IPS DF 4.7 (cell line): ENCODE data around the gene CCDC57.
"Not testable (repeated sequence)": the region's sequence is repeated elsewhere in the genome, so short reads cannot be mapped to it uniquely, and the experiment has no call there.

ENCODE experiments used
- DNase-seq: peaks from one replicate; pipeline ENCODE4 v3.0.0-alpha.2; 2013; ENCODE audit warnings: low spot score; ENCODE audit errors: extremely low read depth

Gene CCDC57

DNA sequence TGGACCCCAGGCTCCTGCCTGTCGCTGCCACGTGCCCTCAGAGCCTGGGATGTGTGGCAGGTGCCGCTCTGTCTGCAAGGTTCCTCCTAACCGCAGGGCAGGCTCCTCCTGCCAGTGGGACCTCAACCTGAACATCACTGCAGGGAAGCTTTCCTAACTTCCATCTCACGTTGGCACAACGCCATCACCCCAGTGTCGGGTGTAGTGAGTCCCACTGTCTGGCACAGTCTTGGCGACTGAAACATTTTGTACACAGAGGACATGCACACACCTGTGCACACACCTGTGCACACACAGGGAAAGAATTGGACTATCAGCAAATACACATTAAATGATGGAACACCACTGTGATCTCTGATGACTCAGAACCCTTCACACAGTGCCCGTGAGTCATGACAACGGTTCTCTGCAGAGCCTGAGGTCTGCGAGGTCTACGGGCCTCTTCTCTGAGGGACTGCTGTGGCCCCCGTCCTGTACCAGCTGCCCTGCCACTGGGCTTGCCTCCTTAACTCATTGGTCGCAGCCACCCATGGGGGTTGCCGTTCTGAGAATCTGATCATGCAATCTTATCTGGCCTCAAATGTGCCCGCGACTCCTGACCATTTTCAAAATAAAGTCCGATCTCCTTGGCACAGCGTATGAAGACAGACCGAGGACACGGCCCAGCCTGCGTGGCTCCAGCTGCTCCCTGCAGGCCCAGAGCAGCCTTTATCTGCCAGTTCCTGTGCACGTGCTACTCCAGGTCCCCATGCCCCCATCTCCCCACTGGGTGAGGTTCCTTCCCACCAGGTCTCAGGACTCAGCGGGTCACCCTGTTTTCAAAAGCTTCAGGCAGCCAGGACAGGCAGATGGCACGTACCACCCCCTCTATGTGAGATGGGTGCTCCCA, 7.6 kb downstream of the CCDC57 start:
- DNase-seq = no peak

DNA sequence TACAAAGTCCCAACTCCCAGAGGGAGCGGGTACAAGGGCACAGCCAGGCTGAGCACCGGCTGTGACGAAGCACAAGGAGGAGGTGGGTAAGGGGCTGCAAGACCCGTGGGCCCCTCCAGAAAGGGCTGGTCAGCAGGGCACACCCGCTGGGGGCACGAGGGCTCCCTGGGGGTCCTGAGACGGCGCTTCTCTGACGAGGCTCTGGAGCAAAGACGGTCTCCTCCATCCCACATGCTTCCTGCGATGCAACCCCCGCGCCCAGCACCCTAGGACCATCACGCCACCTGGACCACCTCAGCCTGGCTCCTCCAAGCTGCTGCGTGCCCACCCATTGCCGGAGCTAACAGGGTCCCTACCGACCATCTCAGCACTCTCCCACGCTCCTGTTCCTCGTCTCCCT, 8.7 kb downstream of the CCDC57 start:
- no peak for DNase-seq

DNA sequence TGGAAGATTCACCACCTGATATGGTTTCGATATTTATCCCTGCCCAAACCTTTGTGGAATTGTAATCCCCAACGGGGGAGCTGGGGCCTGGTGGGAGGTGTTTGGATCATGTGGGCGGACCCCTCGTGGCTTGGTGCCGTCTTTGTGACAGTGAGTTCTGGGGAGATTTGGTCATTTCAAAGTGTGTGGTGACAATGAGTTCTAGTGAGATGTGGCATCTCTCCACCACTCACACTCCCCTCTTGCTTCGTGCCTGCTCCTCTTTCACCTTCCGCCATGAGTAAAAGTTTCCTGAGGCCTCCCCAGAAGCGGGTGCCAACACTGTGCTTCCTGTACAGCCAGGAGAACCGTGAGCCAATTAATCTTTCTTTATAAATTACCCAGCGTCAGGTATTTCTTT, 9.7 kb downstream of the CCDC57 start:
- no peak for DNase-seq

DNA sequence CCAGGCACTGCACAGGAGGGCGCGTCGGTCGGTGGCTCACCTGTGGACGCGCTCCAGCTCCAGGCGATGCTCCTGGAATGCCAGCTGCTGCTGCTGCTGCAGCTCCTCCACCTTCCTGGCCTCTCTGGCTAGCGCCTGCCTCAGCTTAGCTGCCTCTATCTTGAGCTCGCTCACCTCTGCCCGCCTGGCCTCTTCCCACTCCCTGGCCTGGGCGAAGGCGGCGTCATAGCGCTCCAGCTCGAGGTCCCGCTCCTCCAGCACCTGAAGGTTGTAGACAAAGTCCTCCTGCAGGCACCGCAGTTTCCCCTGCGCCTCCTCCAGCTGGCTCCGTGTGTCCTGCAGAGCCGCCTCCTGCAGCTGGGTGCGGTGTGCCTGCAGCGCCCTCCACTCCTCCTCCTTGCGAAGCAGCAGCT, 11.1 kb downstream of the CCDC57 start:
- DNase-seq = no peak

DNA sequence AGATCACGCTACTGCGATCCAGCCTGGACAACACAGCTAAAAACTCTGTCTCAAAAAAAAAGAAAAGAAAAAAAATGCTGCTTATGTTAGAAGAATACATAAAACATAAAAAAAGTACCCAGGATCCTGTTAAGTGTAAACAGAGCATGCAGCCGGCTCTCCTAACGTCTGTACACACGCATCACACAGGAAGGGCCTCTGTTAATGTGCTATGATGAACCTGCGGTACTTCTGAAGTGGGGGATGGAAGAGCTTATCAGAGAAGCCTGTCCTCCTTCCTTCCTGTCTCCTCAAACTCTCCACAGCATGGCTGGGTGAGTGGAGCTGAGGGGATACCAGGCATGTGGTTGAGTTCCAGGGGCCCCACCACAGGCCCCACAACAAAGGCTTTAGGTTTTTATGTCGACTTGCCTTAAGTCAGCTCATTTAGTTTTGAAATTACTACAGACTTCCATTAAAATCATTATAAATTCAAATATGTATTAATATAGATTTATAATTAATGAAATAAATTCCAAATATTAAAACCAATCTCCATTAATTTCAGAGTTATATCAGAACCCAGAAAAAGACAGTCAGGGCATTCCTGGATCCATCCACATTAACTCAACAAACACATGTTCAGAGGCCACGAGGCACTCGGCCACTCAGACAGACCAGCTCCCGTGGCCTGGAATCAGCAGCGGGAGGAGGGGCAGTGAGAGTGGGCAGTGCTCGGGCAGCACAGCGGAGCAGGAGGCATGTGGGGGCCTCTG, 11.7 kb downstream of the CCDC57 start:
- no peak for DNase-seq

DNA sequence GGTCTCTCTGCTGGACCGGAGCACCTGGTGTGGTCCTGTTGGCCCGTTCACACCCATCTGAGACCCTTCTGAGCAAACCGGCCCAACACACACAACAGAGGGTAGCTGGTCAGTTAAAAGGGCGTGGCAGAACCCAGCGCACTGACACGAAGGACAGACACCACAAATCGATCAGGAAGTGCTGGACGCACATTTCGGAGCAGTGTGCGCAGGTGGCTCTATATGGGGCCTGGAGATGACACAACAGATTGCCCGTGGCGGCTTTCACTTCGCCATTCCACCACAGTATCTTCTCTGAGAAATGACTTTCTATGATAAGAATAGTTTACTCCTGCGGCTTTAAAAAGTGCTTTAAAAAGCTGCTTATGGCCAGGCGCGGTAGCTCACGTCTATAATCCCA, 12.5 kb downstream of the CCDC57 start:
- DNase-seq = no peak

DNA sequence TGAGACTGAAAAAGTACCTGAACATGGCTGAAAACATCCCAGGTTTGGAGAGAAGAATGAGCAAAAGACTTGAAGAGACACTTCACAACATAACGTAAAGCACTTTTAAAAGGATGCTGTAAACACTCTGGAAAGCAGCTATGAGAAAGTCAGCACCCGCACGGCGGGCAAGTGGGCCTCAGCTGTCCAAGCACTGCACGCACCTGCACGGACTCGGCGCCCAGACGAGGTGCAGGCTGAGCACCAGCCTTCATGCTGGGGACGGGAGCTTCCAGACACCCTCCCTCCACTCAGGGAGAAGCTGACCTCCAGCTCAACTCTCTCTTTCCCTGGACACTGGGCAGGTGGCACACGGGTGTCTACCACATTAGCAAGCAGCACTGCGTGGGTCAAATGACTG, 13.1 kb downstream of the CCDC57 start:
- DNase-seq = no peak

DNA sequence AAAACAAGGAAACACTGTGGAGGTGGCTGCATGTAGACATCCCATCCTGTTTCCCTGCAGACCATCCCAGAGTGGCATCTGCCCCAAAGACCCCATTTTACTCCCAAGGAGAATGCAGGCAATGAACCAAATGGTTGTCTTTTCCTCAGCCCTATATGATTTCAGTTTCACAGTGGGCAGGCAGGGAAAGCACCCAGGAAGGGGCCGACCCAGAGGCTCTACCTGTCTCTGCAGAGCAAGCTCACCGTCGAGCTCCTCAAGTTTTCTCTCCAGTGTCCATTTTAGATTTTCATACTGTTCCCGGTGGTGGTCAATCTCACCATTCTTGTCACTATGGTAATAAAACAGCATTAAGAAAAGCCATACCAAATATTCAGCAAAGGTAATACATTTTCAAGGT, 14.6 kb downstream of the CCDC57 start:
- no peak for DNase-seq

DNA sequence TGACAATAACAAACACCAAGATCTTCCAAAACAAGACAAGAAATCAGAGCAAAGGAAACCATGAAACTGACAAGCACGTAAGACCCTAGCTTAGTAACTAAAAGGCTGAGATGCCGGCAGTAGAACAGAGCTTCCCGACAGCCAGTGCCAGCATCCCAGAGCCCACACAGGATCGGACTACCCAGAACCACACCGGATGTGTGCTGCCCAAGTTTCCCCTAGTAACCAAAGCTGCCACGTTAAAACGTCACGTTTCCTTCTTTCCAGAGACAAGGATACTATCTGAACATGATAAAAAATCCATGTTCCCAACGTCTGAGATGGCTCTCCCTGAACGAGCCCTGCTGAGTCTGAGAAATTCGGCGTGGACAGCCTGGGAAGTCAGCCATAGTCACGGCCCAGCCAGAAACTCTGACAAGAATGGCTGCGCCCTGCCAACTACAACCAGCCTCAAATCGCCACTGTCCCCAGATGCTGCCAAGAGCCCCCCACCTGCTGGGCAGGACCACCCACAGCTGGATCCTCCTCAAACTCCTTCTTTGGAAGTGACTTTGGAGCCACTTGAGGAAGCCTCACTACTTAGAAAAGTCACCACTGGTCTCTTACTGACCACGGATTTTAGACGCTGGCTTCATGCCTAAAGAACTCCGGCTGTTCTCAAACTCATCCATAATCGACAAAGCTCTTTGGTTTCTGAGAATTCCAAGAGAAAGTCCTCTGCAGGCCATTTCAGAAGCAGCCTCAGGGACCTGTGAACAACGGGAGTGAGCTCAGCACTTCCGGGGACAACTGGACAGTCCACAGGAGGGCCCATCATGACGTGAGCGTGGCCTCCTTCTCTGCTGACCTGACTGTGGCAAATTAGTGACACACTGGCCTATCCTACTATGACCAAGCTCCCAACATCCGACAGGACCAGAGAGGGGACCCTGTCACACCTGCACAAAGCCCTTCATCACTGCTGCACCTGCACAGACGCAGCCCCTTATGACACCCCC, 16.7 kb downstream of the CCDC57 start:
- DNase-seq = no peak

DNA sequence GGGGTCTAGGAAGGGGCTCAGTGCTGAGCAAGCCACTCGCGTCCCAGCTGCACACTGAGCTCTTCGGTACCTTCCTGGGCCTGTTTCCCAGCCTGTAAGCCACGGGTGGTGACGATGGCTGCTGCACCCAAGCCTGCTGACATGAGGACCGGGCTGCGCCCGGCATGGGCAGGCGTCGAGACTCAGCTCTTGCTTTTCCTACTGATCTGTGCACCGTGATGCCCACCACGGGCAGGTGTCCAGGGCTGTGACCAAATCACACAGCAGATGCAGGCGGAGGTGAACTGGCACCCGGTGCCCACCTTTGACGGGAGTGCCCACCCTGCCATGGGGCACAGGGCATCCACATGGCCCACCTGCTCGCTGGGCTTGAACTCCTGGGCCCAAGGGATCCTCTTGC, 17.9 kb downstream of the CCDC57 start:
- DNase-seq = no peak

DNA sequence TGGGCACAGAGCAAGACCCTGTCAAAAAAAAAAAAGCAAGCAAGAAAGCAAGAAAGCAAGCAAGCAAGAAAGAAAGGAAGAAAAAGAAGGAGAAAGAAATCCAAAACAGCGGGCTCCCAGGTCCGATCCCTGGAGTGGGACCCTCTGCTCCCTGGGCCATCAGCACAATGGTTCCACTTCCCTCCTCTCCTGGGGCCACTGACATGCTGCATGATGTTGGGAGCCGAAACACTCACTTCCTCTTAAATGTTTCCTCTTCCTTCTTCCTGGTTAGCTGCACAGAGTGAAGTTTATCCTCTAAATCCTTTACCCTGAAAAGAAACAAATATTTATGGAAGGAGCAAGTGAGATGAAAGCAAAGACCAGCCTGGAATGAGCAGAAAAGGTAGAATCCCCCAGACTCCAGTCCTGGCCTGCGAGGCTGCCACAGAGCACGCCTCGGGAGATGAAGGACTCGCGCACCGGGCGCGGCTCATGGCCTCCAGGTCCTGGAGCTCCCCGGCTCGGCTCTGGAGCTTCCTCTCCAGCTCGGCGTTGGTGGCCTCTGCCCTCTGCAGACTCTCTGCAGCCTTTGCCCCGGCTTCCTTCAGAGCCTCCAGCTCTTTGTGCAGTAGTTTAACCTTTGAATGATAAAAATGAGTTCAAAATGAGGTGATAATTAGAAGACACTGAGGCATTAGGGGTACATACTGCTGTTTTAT, 19.0 kb downstream of the CCDC57 start:
- no peak for DNase-seq

DNA sequence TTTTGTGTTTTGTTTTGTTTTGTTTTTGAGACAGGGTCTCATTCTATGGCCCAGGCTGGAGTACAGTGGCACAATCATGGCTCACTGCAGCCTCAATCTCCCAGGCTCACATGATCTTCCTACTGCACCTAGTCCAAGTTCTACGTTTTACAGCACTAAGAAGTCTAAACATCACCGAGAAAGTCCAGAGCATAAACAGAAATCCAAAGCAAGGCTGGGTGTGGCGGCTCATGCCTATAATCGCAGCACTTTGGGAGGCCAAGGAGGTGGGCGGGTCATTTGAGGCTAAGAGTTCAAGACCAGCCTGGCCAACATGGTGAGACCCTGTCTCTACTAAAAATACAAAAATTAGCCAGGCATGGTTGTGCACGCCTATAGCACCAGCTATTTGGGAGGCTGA, 19.6 kb downstream of the CCDC57 start:
- not testable (repeated sequence) for DNase-seq

DNA sequence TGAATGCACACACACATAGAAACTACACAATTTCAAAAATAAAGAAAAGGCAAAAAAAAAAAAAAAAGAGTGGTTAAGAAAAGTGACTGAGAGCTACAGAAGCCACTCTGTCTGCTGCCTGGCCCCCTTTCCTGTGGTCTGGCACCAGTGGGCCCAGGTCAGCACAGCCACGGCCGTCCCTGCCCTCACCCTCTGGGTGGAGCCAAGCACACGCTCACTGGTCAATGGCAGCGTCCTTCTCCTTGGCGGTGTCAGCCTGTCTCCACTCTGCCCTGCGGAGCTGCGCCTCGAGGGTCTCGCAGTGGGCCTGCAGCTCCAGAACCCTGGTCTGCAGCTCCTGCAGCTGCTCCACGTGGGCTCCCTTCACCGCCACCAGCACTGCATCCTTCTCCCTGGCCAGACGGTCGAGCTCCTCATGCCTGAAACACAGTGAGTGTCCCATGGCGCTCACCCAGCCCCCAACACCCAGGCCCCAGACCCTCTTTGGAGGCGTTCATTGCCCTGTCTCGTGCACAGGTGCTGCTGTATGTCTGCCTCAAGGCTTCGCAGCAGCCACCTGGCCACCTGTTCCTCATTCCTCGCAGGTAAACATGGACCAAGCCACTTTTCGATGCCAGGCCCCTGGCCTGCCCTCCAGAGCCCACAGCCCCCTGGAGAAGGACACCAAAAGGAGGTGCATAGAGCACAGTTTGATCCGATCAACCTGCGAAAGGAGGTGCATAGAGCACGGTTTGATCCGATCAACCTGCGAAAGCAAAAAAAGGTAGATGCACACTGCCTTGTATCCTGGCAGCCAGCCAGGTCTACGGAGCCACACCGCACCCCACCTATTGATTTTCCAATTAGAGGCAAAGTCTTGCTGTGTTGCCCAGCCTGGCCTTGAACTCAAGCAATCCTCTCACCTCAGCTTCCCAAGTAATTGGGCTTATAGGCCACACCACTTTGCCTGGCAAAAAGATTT, 24.4 kb downstream of the CCDC57 start:
- no peak for DNase-seq

DNA sequence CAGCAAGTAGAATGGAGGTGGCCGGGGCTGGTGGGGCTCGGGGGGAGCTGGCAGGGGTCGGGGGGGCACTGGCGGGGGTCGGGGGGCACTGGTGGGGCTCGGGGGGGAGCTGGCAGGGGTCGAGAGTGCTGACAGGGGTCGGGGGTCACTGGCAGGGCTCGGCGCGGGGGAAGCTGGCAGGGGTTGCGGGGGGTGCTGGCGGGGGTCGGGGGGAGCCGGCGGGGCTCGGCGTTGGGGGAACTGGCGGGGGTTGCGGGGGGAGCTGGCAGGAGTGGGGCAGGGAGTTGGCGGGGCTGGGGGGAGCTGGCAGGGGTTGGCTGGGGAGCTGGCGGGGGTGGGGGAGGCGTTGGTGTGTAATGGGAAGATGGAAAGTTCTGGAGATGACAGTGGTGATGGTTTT, 25.1 kb downstream of the CCDC57 start:
- no peak for DNase-seq

DNA sequence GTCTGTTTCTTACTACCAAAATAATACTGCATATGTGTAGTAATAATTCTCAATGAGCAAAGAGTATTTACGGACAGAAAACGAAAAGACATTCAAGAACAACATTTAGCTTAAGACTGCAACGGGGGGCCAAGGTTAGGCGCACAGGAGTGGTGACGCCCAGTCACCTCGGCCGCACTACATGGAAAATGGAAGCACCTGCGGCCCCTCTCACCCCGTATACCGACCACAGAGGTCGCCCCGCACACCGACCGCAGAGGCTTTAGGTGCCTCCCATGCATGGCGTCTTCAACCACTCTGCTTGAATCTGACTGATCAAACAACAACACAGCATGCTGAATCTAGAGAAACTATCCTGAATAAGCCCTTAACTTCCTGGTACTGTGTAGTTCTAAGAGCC, 26.4 kb downstream of the CCDC57 start:
- no peak for DNase-seq

DNA sequence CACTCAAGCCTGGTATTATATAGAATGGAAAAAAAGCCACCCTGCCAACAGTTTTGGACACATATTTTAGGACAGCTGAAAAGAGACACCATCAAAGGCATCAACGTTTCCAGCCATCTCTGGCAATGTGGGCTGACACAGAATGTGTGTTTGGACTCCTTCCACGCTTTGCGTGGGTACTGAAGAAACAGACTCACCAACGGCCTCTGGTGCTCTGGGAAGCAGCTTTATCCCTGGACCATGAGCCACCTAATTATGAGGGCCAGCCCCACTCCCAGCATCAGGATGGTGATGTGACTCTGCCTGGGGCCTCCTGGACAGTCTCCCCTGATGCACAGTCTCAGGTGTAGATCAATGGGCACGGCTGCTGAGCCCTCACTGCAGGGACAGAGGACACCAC, 27.9 kb downstream of the CCDC57 start:
- no peak for DNase-seq

DNA sequence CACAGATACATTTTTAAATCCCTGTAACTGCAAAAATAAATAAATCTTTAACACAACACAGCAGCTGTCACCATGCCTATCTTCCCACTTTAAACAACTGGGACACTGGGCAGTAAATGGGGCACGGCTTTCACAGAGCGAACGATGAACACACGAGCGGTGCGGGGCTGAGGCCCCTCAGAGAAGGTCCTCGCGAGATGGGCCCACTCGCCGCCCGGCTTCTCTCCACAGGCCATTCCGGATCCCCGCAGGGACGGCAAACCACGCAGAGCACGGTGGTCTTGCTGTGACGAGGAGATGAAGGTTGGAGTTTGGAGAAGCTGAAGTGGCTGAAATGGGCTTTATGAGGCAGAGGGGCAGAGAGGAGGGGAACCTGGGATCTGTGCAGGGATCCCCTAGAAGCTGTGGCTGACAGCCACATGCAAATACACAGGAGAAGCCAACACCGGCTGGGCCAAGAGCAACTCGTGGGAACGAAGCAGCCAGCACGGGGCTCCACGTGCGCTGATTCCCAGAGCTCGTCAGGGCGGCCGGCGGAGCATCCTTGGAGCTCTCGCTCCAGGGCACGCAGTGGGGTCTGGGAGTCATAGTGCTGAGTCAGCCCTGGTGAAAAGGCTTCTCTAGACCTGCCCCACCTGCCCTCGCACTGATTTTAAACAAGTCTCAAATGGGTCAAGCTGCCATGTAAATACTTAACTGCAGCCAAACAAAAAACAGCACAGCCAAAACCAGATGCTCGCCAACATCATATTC, 31.7 kb downstream of the CCDC57 start:
- no peak for DNase-seq

DNA sequence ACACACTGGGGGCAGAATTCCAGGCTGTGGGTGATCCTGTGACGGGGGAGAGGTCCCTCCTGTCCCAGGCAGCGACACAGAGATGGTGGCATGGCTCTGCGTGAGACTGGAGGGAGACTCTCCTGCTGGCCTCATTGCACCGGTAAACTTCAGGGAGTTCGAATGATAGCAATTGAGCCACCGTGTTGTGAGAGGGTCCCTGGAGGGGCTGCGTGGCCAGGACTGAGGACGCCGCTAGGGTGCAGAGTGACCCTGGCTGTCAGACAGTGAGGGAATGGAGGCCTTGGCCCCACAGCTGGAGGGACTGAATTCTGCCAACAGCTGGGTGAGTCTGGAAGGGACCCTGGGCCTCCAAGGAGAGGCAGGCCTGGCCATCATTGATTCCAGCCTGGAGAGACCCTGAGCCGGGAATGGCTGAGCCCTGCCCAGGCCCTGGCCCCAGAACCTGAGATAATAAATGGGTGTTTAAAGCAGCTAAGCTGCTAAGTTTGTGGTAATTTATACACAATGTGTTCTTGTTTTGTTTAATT, 32.6 kb downstream of the CCDC57 start:
- DNase-seq = no peak

DNA sequence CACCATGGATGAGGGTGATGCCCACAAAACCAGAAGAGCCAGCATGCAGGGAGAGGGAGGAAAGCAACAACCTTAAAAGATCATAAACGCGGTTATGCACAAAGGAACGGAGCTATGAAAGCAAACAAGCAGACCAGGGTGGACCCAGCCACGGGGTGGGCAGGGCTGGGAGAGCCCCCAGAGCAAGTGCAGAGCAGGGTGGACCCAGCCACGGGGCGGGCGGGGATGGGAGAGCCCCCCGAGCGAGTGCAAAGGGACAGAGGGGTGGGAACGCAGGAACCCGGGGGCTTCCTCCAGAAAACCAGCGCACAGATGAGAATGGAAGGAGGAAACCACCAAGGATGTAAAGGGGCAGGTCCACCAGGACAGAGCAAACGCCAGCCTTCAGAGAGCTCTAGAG, 33.2 kb downstream of the CCDC57 start:
- DNase-seq = no peak
